Tibial nerve (tissue), 3 donors: ENCODE data around the gene PPP2R2C.

ENCODE experiments used
- CTCF ChIP-seq, 5 experiments: fragments of 200-600 bp in 3 of 5; fragments of 450-650 bp in 2 of 5; sonication (generic) in 3 of 5; IDR thresholded peaks; one replicate each; pipeline ENCODE4 v1.5.1; 2016 to 2019; ENCODE audit warnings: antibody characterized with exemption in 5 of 5, mild to moderate bottlenecking in 3 of 5, moderate library complexity in 2 of 5
- POLR2A ChIP-seq, 2 donors: fragments of 450-650 bp; IDR thresholded peaks; one replicate each; pipeline ENCODE4 v1.6.1; 2017; ENCODE audit warnings: antibody characterized with exemption in 2 of 2, mild to moderate bottlenecking in 2 of 2, moderate library complexity in 2 of 2

- TF ChIP-seq POLR2A (IDR thresholded peaks at IDR 0.05) (no peak), CTCF (IDR thresholded peaks at IDR 0.05) (no peak)
Observed at GRCh38 chr4:6321361-6321760, 151.1 kb downstream of the PPP2R2C start.
